NCI-H345 treated with DMSO at 0.1 percent for 48 hours (cell line): ENCODE data around the gene IL11RA.

Experiments used
- DNase-seq: peaks from one replicate; lab custom pipeline; 2025; ENCODE audit not compliant: unreplicated experiment; lab: John Stamatoyannopoulos, UW

IL11RA gene

DNA sequence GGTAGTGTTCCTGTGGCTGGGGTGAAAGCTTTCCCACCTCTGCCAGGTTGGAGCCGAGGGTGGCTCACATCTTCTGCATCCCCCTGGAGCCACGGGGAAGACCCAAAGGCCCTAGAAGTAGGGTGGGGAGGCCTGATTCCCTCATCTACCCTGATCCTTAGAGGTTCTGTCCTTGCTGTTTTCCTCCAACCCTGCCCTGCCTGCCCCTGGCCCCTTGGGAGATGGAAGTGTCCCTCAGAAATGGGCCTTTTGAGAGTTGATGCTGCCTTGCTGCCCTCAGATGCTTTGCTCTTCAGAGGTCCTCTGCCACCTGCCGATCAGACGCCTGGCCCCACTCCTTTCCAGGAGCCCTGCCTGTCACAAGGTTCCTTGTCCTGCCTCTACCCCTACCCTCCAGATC lies 32.8 kb downstream of the IL11RA start:
- DNase-seq = no peak

DNA sequence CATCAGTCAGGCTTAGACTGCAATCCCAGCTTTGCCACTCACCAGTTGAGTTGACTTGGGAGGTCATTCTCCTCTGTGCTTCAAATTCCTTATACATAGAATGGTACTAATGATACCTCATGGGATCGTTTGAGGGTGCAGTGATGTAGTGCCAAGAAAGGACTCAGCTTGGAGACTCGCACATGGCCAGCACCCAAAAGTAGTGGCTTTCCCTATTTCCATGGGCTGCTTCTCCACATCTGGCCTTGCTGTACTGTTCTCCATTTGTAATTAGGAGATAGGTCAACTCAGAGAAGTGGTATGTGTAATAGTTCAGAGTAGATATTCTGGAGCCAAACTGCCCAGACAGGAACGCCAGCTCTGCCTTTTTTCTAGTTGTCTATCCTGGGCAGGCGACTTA lies 33.6 kb downstream of the IL11RA start:
- no peak for DNase-seq

DNA sequence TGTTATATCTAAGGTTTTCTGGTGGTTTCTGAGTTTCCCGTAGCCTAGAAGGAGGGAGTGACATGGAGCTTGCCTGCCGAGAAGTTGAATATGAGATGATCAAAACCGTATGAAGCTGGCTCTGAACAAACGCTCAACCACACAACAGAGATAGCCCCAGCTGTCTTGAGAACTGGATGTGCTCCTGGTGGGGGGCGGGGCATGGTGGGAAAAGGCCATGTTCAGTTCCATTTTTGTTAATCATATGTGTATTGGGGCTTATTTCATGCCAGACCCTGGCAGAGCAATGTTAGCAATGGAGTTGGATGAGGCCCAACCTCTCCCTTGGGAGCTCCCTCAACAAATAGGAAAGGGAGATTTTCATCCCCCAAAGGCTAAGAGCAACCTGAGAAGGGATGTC lies 34.2 kb downstream of the IL11RA start:
- no peak for DNase-seq

DNA sequence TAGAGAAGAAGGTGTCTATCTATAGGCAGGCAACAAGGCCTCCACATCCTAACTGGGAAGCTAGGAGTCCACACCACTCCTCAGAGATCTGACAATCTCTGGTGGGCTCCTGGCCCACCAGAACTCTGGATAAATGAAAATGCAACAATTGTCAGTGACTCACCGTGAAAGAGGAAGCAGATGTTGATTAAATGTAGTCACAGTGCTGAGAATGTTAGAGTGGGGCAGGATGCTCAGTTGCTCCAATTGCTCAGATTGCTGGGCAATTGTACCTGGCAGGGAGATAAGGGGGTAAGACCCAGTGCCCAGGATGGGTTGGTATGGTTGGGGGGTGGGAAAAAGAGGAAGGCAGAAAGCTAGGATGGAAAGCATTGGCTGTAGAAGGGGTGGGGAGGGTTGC lies 34.7 kb downstream of the IL11RA start:
- DNase-seq = no peak

DNA sequence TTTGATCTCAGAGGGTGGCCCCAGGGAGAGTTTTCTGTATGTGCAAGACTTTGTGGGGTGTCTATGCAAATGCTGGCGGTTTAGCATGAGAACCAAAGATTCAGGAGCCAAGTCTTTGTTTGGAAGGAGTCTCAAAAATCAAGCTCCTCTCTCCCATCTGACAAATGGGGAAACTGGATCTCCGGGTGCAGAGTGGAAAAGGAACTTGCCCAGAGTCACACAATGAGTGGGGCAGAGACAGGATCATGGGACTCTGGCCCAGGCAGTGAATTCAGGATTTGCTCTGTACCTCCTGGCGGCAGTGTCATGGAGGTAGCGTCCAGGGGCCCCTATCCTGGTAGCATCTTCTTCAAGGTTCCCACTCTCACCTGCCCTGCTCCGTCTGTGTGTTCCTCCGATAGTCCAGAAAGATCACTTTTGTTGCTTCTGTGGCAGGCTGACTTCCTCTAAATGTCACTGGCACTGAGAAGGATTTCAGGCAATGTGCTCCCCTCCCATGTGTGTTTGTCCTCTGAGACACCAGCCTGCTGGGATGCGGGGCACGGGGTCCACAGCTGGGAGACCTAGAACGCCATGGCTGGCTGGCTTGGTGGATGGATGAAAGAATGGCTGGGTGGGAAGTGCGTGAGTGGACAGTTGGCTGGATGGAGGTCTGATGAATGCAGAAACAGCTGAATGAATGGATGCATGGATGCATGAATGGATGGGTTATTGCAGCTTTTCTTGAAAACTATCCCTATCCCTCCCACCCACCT lies 35.5 kb downstream of the IL11RA start:
- DNase-seq = no peak

DNA sequence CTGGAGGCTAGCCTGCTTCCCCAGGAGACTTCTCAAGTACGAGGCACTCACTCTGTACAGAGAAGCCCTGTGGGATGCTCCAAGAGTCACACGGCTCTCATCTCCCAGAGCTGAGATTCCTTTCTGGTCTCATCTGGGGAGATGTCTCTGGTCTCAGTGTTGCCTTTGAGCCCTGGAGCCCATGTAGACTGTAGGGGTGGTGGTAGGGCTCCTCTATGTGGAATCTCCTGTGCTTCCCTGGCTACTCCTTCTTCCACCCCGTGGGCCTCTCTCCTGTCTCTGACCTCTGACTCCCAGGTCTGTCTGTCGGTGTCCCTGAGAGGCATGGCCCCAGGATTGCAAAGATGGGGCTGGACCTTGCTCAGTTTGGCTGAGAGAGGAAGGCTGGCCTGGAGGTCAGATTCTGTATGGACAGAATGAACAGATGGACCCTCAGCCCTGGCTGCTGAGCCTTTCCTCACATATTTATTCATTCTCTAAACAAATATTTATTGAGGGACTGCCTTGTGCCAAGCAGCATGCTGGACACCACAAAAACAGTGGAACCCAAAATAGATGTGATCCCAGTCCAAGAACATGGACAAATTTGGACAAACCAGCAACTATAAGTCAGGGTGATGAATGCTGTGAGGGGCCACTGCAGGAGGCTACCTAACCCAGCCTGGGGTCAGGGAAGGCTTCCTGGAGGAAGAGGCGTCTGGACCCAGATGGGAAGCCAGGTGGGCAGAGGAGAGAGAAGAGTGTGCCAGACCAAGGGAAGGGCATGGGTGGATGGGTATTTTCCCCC lies 36.5 kb downstream of the IL11RA start:
- no peak for DNase-seq

DNA sequence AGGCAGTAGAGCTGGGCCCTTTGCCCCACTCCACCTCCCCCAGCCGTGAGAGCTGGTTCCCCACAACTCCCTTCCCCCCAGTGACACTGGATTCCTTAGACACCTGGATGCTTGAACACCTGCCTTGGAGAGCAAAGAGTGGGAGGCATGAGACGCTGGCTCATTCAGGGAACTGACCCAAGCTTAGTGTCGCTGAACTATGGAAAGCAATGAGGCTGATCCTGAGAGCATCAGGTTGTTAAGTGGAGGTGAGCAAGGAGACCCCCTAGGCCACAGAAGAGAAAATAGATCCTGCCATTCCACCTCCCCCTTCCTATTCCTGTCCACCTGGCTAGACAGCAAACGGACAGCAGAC lies 37.1 kb downstream of the IL11RA start:
- no peak for DNase-seq

DNA sequence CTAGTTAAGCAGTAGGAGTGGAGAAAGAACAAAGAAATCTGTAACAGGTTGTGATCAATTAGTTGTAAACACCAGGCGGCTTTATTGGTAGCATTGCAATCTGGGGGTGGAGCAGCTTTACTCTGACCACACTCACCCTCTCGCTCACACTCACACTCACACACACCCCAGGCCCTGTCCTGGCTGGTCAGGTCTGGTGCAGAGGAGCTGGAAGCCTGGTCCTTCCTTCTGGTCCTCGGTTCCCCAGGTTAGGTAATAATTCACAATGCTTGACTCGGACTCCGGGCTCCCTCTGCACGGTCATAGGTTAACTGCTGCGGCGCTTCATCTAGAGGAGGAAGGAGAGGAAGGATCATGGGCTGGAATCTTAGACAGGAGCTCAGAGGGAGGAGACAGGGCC lies 37.5 kb downstream of the IL11RA start:
- no peak for DNase-seq

DNA sequence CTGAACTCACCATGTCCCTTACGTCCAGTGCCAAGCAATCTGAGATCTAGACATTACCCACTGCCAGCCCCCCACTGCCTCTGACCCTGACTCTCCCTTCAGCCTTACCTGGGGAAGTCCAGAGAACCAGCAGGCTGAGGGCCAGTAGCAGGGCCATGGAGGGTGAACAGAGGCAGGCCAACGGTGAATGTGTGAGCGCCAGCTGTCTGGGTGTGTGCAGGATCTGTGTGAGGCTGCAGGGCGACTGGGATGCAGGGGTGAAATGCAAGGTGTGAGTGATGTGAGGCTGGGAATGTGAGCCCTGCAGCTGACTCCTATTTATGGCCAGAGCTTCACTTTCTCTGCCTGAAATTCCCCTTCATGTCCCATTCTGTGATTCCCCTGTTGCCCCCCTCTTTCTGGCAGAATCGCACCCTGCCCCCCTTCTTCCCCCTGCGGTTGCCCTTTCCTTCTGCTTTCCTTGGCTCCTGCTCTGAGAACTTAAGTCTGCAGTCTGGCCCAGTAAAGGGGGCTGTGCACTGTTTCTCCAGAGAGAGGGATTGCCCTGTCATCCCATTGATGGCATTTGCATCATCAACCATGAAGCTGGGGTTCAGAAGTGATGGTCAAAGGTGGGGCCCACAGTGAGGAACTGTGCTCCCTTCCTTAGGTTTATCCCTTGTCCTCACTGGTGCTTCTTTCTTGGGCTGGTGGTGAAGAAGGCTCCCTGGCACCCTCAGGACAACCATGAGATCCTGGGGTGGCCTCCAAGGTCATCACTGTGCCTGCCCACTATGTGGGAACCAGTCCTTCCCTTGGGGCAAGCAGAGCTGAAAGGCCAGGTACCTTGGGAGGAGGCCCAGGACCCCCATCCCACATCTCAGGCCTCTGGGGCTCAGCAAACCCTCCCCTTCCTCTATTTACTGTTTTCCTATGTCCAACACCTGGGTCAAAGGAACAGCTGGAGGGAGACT lies 39.3 kb downstream of the IL11RA start, which contains the start of gene CCL19:
Gene CCL19 (minus strand): TSS at position 294 of the 953 bp plus-strand sequence. CDS start 137 bp downstream, at position 157.
- DNase-seq = no peak

DNA sequence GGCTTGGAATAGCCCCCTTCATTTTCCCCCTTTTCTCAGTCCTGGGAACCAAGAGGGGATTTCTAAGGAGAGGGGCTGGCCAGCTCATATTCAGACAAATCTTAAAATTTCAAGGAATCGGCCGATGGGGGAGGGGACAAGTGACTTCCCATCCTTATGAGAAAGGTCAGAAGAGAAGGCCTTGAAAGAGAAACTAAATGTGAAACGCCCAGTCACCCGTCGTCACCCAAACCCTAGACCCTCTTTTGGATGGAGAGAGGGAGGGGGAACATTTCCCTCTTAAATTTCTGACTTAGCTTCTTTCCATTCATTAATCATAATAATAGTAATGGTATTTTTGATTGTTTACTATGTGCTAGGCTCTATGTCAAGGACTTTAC lies 39.9 kb downstream of the IL11RA start:
- DNase-seq = no peak

DNA sequence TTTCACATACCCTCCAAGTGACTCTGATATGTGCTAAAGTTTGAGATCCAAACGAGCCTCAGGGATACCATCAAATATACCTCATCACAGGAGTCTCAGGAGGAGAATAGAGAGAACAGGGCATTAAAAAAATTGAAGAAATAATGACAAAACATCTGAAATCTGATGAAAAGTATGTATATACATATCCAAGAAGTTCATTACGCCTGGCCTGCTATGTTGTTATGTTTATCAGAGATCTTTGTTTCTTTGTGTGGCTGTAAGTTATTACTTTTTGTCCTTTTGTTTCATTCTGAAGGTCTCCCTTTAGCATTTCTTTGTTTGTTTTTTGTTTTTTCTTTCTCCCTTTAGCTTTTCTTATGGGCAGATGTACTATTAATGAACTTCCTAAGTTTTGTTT lies 41.6 kb downstream of the IL11RA start:
- no peak for DNase-seq

DNA sequence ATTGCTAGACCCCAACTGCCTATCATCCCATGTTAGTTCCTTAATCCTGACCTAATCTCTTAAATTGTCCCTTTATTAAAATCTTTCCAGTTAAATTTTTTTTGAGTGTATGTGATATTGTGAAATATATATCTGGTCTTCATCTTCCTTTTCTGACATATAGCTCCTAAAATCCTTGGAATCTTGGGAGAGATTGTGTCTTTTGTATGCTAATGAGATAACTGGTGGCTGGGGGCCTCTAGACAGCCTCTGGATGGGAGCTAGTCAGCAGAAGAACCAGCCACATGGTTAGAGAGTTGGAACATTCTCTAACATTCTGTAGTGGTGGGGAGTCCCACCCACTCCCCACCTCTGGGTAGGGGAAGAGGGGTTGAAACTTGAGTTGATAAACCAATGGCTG lies 42.8 kb downstream of the IL11RA start:
- no peak for DNase-seq

DNA sequence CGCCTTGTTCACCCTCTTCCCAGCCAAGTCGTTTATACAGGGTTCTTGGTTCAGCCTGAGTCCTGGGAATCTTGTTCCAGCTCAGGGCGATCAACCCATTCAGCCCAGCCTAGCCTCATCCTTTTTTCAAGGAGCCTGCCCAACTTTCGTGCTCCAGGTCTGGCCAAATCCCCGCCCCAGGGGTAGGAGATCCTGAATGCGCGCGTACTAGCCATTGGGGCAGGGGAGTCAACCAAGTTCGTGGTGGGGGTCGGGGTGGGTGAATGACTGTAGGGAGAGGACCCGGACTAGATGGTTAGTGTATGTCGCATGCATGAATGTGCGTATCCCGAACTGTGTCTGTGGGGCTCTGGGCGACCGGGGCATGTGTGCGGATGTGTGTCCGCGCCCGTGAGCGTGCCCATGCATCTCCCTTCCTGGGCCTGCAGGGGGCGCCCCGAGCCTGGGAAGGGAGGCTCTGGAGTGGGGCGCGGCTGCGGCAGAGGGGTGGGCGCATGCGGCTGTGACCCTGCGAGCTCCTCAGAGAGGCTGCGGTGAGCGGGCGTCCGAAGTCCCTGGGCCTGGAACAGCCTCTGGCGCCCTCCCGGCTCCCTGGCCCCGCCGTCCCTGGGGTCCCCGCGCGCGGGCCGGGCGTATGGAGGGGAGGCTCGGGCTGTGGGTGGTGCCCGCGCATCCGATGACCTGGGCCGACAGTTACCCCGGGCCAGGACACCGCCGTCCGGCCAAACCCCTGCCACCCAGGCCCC lies 49.2 kb downstream of the IL11RA start:
- DNase-seq = peak; percentile 15

DNA sequence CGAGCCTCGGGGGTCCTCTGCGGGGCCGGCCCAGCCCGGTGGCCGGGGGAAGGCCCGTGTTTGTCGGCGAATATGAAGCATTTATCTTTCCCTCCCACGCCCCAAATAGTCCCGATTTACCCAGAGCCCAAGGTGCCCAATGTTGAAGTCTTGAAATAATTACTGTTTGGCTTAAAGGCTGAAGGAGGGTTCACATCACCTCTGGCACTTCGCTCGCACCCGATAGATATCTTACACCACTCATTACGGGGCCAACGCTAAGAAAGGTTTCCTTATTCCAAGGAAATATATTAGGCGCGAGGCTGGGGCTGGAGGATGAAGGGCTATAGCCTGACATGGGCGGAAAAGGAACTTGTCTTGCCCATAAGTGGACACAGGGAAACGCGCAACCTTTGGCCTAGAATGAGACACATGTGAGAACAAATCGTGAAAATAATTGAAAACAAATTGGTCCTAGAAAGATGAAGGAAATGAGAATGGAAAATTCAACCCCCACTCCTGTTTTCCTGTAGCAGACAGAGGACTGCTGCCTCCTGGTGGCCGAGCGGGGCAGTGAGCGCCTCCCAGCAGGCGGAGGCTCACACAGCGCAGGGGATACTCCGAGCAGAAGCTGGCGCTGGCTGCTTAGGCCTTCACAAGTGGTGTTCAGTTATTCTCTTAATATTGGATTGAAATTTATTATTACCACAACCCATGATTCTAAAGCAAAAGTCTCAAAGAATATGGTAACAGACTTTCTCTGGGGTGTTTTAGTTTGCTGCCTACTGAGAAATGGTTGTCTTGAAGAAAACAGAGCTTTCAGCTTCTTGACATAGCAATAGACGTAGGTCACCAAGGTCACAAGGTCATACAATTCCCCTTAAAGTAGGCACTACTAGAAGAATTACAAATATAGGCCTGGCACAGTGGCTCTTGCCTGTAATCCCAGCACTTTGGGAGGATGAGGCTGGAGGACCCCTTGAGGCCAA lies 50.1 kb downstream of the IL11RA start:
- DNase-seq = peak; percentile 46

DNA sequence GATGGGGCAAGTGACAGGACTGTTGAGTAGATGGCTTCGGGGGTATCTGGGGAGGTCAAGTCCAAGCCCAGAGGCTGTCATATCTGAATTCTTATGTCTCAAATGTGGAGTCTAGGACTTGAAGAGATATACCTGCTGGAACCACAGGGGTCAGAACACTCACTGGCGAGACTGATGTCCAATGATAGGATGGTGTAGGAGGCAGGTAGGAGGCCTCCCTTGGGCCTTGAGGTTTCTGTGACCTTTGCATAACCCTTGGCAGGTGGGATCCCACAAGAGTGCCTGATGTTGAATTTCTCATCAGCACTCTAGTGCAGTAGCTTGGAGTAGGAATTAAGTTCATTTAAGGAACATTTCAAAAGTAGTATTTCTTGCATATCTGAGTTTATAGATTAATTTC lies 55.1 kb downstream of the IL11RA start:
- no peak for DNase-seq

DNA sequence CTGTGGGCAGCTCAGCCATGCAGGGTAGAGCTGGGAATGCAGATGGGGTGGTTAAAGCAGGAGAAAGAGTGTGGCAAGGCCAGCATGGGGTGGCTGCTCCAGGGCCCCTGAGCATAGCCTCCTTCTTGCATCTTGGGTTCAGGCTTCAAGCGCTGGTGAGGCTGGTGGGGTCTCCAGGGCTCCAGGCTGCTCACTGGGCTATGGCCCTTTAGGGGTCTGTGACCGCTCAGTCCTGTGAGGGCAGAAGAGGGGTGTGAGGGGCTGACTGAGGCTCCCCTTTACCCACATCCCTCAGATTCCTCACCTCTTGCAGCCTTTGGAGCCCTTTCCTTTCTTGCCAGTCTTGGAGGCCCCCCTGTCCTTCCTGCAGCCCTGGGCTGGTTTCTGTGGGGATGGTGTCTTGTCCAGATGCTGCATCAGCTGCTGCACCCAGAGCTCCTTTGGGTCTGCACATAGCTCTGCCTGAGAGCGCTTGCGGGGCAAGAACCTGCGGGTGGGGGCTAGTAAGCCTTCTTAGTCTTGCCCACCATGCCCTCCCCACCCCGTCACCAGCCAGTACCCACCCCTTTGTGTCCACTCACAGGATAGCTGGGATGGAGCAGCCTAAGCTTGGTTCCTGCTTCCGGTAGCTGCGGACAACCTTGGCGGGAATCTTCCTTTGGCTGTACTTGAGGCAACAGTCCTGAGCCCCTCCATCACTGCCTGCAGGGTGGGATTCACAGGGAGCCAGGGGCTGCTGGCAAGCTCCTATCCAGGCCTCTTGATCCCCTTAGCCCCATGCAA lies 57.4 kb downstream of the IL11RA start:
- DNase-seq = no peak

DNA sequence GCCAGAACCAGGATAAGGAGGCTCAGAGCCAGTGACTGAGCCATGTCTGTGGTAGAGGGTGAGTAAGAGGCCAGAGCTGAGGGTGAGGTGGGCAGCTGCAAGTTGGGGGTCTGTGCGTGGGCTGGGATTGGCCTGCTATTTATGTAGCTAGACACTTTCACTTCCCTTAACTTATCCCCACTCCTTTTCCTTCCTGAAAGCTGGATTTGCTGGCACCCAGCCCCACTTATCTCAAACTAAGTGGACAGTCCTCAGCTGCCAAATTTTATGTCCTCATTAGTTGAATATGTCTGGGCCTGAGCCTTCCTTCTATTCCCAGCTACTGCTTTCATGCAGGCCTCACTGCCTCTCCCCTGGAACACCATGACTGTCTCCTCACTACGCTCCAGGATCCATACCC lies 58.0 kb downstream of the IL11RA start, which contains the start of gene CCL21:
Gene CCL21 (minus strand): TSS at position 114 of the 400 bp plus-strand sequence. CDS start 70 bp downstream, at position 44.
- no peak for DNase-seq
